Ovary (tissue), 9 donors: ENCODE measurements around the gene CTSH. TPM values are rescaled to one million over a fixed set of nuclear protein-coding genes. Genes with fewer than 3 reads are reported as not detected.
A peak's percentile ranks its signal among the peaks of the same experiment; 100 is the strongest.
"Not testable (repeated sequence)": the region's sequence is repeated elsewhere in the genome, so short reads cannot be mapped to it uniquely, and the experiment has no call there.

Experiments used
- DNase-seq, 5 donors: peaks; one replicate each; pipeline ENCODE4 v3.0.0-alpha.2; 2019 to 2020
- H3K27ac ChIP-seq, 2 donors: fragments of 200-600 bp; one replicate each; pipeline versions ENCODE4 v1.5.1 to v1.8.0; 2019 to 2022
- H3K27me3 ChIP-seq: fragments of 200-600 bp; one replicate; pipeline ENCODE4 v1.8.0; 2022
- H3K36me3 ChIP-seq: fragments of 200-600 bp; sonication (generic); one replicate; pipeline ENCODE4 v1.5.1; 2019
- H3K4me1 ChIP-seq: one replicate; pipeline ENCODE4 v1.8.1; 2013; ENCODE audit warnings: mild to moderate bottlenecking, moderate library complexity; ENCODE audit not compliant: insufficient read depth
- H3K4me3 ChIP-seq: fragments of 200-600 bp; sonication (generic); one replicate; pipeline ENCODE4 v1.5.1; 2017
- H3K9me3 ChIP-seq, 2 donors: fragments of 200-600 bp in 1 of 2; sonication (generic) in 1 of 2; one replicate each; pipeline versions ENCODE4 v1.5.1 to v1.8.1; 2013 to 2019; ENCODE audit warnings: mild to moderate bottlenecking in 1 of 2, moderate library complexity in 1 of 2
- CTCF ChIP-seq, 3 donors: fragments of 450-650 bp in 2 of 3; fragments of 200-600 bp in 1 of 3; IDR thresholded peaks; one replicate each; pipeline versions ENCODE4 v1.5.1 to v1.8.0; 2016 to 2022; ENCODE audit warnings: antibody characterized with exemption in 3 of 3, mild to moderate bottlenecking in 1 of 3
- EP300 ChIP-seq: sonication (generic); formaldehyde crosslinking; IDR thresholded peaks from one replicate; pipeline ENCODE4 v1.6.1; 2017; ENCODE audit warnings: antibody characterized with exemption
- POLR2A ChIP-seq: fragments of 450-650 bp; IDR thresholded peaks from one replicate; pipeline ENCODE4 v1.6.1; 2017; ENCODE audit warnings: antibody characterized with exemption, mild to moderate bottlenecking, moderate library complexity
- WGBS, 3 donors: extraction: QIAGEN DNeasy Blood & Tissue Kit in 1 of 3; methylation state at CpG; one replicate each; pipeline versions ENCODE4 v1.1.5 to v1.1.7; 2013 to 2017; 5-methylcytosine and 5-hydroxymethylcytosine counted together
- intact Hi-C, 4 donors: fragments of 100-400 bp; cut with DNase I; formaldehyde crosslinking; loops; one replicate each; pipeline versions ENCODE4 v1.11.0 to v1.15.1; 2022 to 2023
- polyA plus RNA-seq, 2 donors: library from polyadenylated mRNA; stranded (reverse); fragments of 200-250 nt in 1 of 2; fragments of 350-450 nt in 1 of 2; fragmentation: Illumina TruSeq in 1 of 2; extraction: RNeasy Lipid Tissue Mini Kit (QIAGEN cat#74804) in 1 of 2; gene quantifications; one replicate each; pipeline ENCODE4 v1.2.3, GENCODE V29; 2013 to 2014
- total RNA-seq, 7 donors: library from RNA; depleted of rRNA in 2 of 7; stranded (reverse); fragments of >200 nt in 2 of 7; fragmentation: NEBNext Ultra II Directional in 3 of 7; extraction: Animal tissue kit (Norgen Biotek cat#: 25700) in 3 of 7; gene quantifications; one replicate each; pipeline versions ENCODE4 v1.1.0 to v1.2.4, GENCODE V29; 2016 to 2023
- donor health status: DM: no; HTN: no; CAD: no; lungs with moderate emphysema.
- donor health status: DM: no; HTN: no; CAD: no.
- donor health status: Bipolar disorder and iron deficiency.
- donor health status: DM: yes; HTN: yes; CAD: no.
- donor health status: DM: no; HTN: no; CAD: no.
- donor health status: DM: yes; HTN: yes; CAD: no.

The CTSH gene
- total and polyA plus RNA-seq, 9 donors = 84.3 to 197 (median 140) TPM

- DNase-seq = no peak
- Histone ChIP-seq H3K27ac (no peak overlapping the region), H3K4me3 (no peak overlapping the region), H3K36me3 (no peaks in the 10 kb centered on the region), H3K27me3 (no peaks in the 10 kb centered on the region), H3K9me3 (no peaks in the 10 kb centered on the region), H3K4me1 (peaks cover 1% of the 10 kb centered on the region)
- WGBS, 3 donors = 72 to 77% (median 75%) methylated on average over 11 of the region's 11 CpGs
- intact Hi-C loops = no loop called here
- no peak for TF ChIP-seq EP300
- TF ChIP-seq POLR2A = no peak
- TF ChIP-seq CTCF (IDR thresholded peaks at IDR 0.05) = no peak
Measured at GRCh38 chr15:78930577-78931388, 14.1 kb downstream of the CTSH start.

- DNase-seq = peak in 1 of 5 donors; percentile 31
- TF ChIP-seq EP300 (no peak), POLR2A (no peak), CTCF (IDR thresholded peaks at IDR 0.05) (no peak)
- no peaks in the 10 kb centered on the region for H3K36me3 ChIP-seq
- H3K4me3 ChIP-seq = no peak overlapping the region
- WGBS, 3 donors = 91 to 95% (median 94%) methylated on average over 16 of the region's 16 CpGs
- H3K9me3 ChIP-seq = no peaks in the 10 kb centered on the region
- H3K4me1 ChIP-seq = peaks cover 1% of the 10 kb centered on the region
- intact Hi-C loops = no loop called here
- no peaks in the 10 kb centered on the region for H3K27me3 ChIP-seq
- H3K27ac ChIP-seq = no peak overlapping the region
Measured at GRCh38 chr15:78929536-78930264, 15.1 kb downstream of the CTSH start.

GRCh38 chr15:78928616-78929093 lies 16.2 kb downstream of the CTSH start:
- H3K27me3 ChIP-seq = no peaks in the 10 kb centered on the region
- H3K9me3 ChIP-seq = no peaks in the 10 kb centered on the region
- H3K27ac ChIP-seq = no peak overlapping the region
- intact Hi-C loops = no loop called here
- no peak for TF ChIP-seq POLR2A
- no peak for TF ChIP-seq CTCF (IDR thresholded peaks at IDR 0.05)
- no peak for TF ChIP-seq EP300
- no peaks in the 10 kb centered on the region for H3K4me1 ChIP-seq
- DNase-seq = peak in 1 of 5 donors; percentile 36
- WGBS, 3 donors = 80 to 92% (median 86%) methylated on average over 14 of the region's 14 CpGs
- H3K36me3 ChIP-seq = no peaks in the 10 kb centered on the region
- no peak overlapping the region for H3K4me3 ChIP-seq

GRCh38 chr15:78928176-78928575 lies 16.7 kb downstream of the CTSH start:
- 90 to 95% (median 94%) methylated on average over 13 to 14 of the region's 14 CpGs for WGBS, 3 donors
- H3K4me3 ChIP-seq, H3K4me1 ChIP-seq, H3K27ac ChIP-seq, H3K9me3 ChIP-seq, H3K27me3 ChIP-seq, H3K36me3 ChIP-seq, intact Hi-C loops: not testable (repeated sequence)
- DNase-seq = peak in 1 of 5 donors; percentile 27
